ENCODE results near the gene SLC35F4. TPM values are rescaled to one million over a fixed set of nuclear protein-coding genes. Genes with fewer than 3 reads are reported as not detected.

Gene SLC35F4
- total and polyA plus RNA-seq, 2 donors (not counting 3 experiments of a cell fraction or from before 2014, with no cell fraction given): not detected

DNA sequence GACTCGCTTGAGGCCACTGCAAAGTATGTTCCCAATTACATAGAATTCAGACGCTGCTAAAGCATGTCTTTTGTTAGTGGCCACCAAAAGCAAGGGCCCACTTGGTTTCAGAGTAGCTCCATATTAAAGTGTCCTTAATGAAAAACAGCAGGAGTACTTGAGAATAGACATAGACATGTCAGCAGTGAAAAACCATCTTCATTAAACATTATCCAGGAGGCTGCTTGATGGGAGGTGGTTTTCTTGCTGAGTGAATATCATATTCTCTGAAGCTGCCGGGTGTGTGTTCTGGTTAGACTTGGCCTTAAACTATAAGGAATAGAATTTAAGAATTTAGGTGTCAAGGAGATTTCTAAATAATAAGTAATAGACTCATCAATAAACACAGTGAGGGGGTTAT is 292.7 kb downstream of the SLC35F4 start:
- intact Hi-C loops (cut with micrococcal nuclease): no loop called here
- BruUV-seq (replicated peaks): no TSS peak

More for the DNA sequence above, 292.7 kb downstream of the SLC35F4 start:
- CTCF ChIA-PET: no interaction called here
- no peak overlapping the region for H3K4me3 ChIP-seq (replicated peaks in 1 of 3; ENCODE audit: insufficient read depth in 1 of 3, low read depth in 1 of 3, low read length in 3 of 3)
- FAIRE-seq (no peak), DNase-seq (ENCODE audit: low read depth, low spot score) (no peak)
- dilution Hi-C loops (cut with MboI; ENCODE audit: extremely low pct_ligation_motif_present, low sequenced_read_pairs): no loop called here
- no peaks in the 10 kb centered on the region for H3K9me1 ChIP-seq (replicated peaks; ENCODE audit: control insufficient read depth, extremely low read depth, insufficient read depth, low read length)
- no peak for TF ChIP-seq EZH2 (IDR thresholded peaks at IDR 0.05; ENCODE audit: borderline replicate concordance, low read depth, low read length, severe bottlenecking)
- no peak for TF ChIP-seq MYC (IDR thresholded peaks at IDR 0.05; ENCODE audit: low read depth, low read length)
- TF ChIP-seq FOS (IDR thresholded peaks at IDR 0.05; ENCODE audit: borderline replicate concordance, insufficient read depth, low read length): no peak
- TF ChIP-seq POLR2AphosphoS5 (IDR thresholded peaks at IDR 0.05; ENCODE audit: insufficient read depth, low read depth, low read length): no peak
- no peak for TF ChIP-seq JUN (IDR thresholded peaks at IDR 0.05; ENCODE audit: borderline replicate concordance, insufficient read depth, insufficient read length, low read depth)
- TF ChIP-seq GATA2 (IDR thresholded peaks at IDR 0.05; ENCODE audit: insufficient read depth, insufficient read length, low read depth, low read length): no peak
- no peak for TF ChIP-seq POLR2A (IDR thresholded peaks at IDR 0.05; ENCODE audit: low read depth, low read length)
- TF ChIP-seq, protein P1, sequence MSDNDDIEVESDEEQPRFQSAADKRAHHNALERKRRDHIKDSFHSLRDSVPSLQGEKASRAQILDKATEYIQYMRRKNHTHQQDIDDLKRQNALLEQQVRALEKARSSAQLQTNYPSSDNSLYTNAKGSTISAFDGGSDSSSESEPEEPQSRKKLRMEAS (IDR thresholded peaks at IDR 0.05; ENCODE audit: insufficient read depth, insufficient read length): no peak
- TF ChIP-seq, protein P2, sequence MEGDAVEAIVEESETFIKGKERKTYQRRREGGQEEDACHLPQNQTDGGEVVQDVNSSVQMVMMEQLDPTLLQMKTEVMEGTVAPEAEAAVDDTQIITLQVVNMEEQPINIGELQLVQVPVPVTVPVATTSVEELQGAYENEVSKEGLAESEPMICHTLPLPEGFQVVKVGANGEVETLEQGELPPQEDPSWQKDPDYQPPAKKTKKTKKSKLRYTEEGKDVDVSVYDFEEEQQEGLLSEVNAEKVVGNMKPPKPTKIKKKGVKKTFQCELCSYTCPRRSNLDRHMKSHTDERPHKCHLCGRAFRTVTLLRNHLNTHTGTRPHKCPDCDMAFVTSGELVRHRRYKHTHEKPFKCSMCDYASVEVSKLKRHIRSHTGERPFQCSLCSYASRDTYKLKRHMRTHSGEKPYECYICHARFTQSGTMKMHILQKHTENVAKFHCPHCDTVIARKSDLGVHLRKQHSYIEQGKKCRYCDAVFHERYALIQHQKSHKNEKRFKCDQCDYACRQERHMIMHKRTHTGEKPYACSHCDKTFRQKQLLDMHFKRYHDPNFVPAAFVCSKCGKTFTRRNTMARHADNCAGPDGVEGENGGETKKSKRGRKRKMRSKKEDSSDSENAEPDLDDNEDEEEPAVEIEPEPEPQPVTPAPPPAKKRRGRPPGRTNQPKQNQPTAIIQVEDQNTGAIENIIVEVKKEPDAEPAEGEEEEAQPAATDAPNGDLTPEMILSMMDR (IDR thresholded peaks at IDR 0.05; ENCODE audit: extremely low read depth in 1 of 2, insufficient read depth in 1 of 2, low read depth in 1 of 2, low read length in 2 of 2): no peak
- no peaks in the 10 kb centered on the region for H3K4me1 ChIP-seq (ENCODE audit: control insufficient read depth, extremely low read depth, insufficient read depth, low read length)
- H3K4me2 ChIP-seq (ENCODE audit: insufficient read depth, low read length): no peak overlapping the region
- POLR2A ChIA-PET: no interaction called here
- H4K20me1 ChIP-seq (replicated peaks; ENCODE audit: control insufficient read depth, extremely low read depth, insufficient read depth, low read length): no peaks in the 10 kb centered on the region
- no peaks in the 10 kb centered on the region for H3K79me2 ChIP-seq (ENCODE audit: control insufficient read depth, insufficient read depth, low read length)
- H3K36me3 ChIP-seq (ENCODE audit: control insufficient read depth in 2 of 2, extremely low read depth in 1 of 2, insufficient read depth in 2 of 2, low read length in 2 of 2): no peaks in the 10 kb centered on the region
- no peaks in the 10 kb centered on the region for H3K27me3 ChIP-seq (ENCODE audit: control insufficient read depth in 2 of 2, insufficient read depth in 2 of 2, low read length in 2 of 2)
- H2AFZ ChIP-seq (ENCODE audit: low read depth, low read length): no peak overlapping the region
- no peak overlapping the region for H3K9ac ChIP-seq (replicated peaks; ENCODE audit: extremely low read depth, insufficient read depth, low read length)
- H3K9me3 ChIP-seq (replicated peaks; ENCODE audit: control insufficient read depth, insufficient read depth, low read length): no peaks in the 10 kb centered on the region
- H3K27ac ChIP-seq (ENCODE audit: insufficient read depth, low read depth, low read length): no peak overlapping the region

Data from endothelial cell of umbilical vein (primary cell).